OCI-LY3 (cell line): ENCODE results near the gene SPARCL1.
"Not testable (repeated sequence)": the region's sequence is repeated elsewhere in the genome, so short reads cannot be mapped to it uniquely, and the experiment has no call there.

Experiments used
- H2AFZ ChIP-seq: fragments of 200-600, 300-600 bp; shearing (Covaris generic); 2 replicates; pipeline ENCODE4 v1.6.0; 2014; ENCODE audit warnings: antibody characterized with exemption, low read depth, low read length
- H3K27ac ChIP-seq: fragments of 200-600, 300-600 bp; sonication (generic); 2 replicates; pipeline ENCODE4 v1.5.1; 2014; ENCODE audit warnings: mild to moderate bottlenecking, low read length, moderate library complexity, mixed read lengths
- H3K27me3 ChIP-seq: fragments of 200-600, 300-600 bp; sonication (generic); 2 replicates; pipeline ENCODE4 v1.6.1; 2014; ENCODE audit warnings: low read depth, low read length, mixed read lengths
- H3K36me3 ChIP-seq: fragments of 200-600, 300-600 bp; sonication (generic); replicated peaks from 2 replicates; pipeline ENCODE3; 2014; ENCODE audit warnings: low read depth, low read length, mixed read lengths
- H3K4me1 ChIP-seq: fragments of 300-600, 200-600 bp; sonication (generic); 2 replicates; pipeline ENCODE4 v1.6.1; 2014; ENCODE audit warnings: low read length, mixed read lengths
- H3K4me2 ChIP-seq: fragments of 200-600, 300-600 bp; sonication (generic); 2 replicates; pipeline ENCODE4 v1.6.1; 2014; ENCODE audit warnings: low read length, mixed read lengths
- H3K4me3 ChIP-seq: fragments of 300-600, 200-600 bp; sonication (generic); 2 replicates; pipeline ENCODE4 v1.5.1; 2014; ENCODE audit warnings: antibody characterized with exemption, mild to moderate bottlenecking, low read length, moderate library complexity
- H3K79me2 ChIP-seq: fragments of 300-600, 200-600 bp; shearing (Covaris generic); 2 replicates; pipeline ENCODE4 v1.6.1; 2014; ENCODE audit warnings: mild to moderate bottlenecking, low read length, mixed read lengths
- H3K9ac ChIP-seq: fragments of 300-600, 200-600 bp; shearing (Covaris generic); 2 replicates; pipeline ENCODE4 v1.6.0; 2014; ENCODE audit warnings: mild to moderate bottlenecking, low read length, moderate library complexity
- H3K9me3 ChIP-seq: fragments of 200-600, 300-600 bp; shearing (Covaris generic); 2 replicates; pipeline ENCODE4 v1.6.1; 2014; ENCODE audit warnings: low read length, mixed read lengths; ENCODE audit not compliant: insufficient read depth
- H4K20me1 ChIP-seq: fragments of 200-600, 300-600 bp; sonication (generic); 2 replicates; pipeline ENCODE4 v1.6.1; 2016; ENCODE audit warnings: low read length, mixed read lengths; ENCODE audit not compliant: insufficient read depth
- EZH2phosphoT487 ChIP-seq: fragments of 200-600 bp; shearing (Covaris generic); IDR thresholded peaks from 2 replicates; pipeline ENCODE4 v1.6.1; 2018; ENCODE audit warnings: antibody characterized with exemption, mixed run types, low read depth
- TF ChIP-seq, protein P1 (sequence below): fragments of 200-600, 300-600 bp; sonication (generic); IDR thresholded peaks from 2 replicates; pipeline ENCODE4 v1.5.1; 2014; ENCODE audit warnings: antibody characterized with exemption, low read length, low read depth

Gene SPARCL1, protein sequence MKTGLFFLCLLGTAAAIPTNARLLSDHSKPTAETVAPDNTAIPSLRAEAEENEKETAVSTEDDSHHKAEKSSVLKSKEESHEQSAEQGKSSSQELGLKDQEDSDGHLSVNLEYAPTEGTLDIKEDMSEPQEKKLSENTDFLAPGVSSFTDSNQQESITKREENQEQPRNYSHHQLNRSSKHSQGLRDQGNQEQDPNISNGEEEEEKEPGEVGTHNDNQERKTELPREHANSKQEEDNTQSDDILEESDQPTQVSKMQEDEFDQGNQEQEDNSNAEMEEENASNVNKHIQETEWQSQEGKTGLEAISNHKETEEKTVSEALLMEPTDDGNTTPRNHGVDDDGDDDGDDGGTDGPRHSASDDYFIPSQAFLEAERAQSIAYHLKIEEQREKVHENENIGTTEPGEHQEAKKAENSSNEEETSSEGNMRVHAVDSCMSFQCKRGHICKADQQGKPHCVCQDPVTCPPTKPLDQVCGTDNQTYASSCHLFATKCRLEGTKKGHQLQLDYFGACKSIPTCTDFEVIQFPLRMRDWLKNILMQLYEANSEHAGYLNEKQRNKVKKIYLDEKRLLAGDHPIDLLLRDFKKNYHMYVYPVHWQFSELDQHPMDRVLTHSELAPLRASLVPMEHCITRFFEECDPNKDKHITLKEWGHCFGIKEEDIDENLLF

DNA sequence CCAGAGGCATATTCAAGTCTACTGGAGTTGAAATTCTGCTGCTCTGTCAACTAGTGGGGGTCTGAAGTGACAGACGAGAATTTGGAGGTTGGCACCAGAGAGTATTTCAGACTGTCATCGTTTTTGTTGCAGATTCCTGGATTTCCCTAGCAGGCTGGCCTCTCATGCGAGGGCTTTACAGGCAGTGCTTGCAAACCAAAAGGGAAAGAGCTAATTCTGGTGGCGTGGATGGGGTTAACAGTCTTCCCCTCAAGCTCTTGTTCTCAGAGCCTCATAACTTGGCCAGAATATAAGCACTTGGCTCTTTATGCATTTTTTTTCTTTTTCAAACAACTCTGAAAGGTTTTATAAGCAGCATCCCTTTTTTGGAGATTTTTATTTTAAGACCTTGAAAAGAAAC lies at the start of gene SPARCL1:
Gene SPARCL1 (minus strand): TSS at position 190 of the 400 bp plus-strand sequence. CDS start 29,802 bp downstream, outside the sequence.
- H3K9me3 ChIP-seq, result 0 out of 2 replicates have a peak, but pooled peaks cover 2% of the 10 kb centered on the region
- TF ChIP-seq EZH2phosphoT487, result no peak
- TF ChIP-seq, protein P1, sequence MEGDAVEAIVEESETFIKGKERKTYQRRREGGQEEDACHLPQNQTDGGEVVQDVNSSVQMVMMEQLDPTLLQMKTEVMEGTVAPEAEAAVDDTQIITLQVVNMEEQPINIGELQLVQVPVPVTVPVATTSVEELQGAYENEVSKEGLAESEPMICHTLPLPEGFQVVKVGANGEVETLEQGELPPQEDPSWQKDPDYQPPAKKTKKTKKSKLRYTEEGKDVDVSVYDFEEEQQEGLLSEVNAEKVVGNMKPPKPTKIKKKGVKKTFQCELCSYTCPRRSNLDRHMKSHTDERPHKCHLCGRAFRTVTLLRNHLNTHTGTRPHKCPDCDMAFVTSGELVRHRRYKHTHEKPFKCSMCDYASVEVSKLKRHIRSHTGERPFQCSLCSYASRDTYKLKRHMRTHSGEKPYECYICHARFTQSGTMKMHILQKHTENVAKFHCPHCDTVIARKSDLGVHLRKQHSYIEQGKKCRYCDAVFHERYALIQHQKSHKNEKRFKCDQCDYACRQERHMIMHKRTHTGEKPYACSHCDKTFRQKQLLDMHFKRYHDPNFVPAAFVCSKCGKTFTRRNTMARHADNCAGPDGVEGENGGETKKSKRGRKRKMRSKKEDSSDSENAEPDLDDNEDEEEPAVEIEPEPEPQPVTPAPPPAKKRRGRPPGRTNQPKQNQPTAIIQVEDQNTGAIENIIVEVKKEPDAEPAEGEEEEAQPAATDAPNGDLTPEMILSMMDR, result no peak
- H3K4me1 ChIP-seq, result peaks cover 5% of the 10 kb centered on the region; the same call in 1 of the 2 replicates
- no peaks in the 10 kb centered on the region for H3K36me3 ChIP-seq
- no peak within 1 kb of the TSS for H2AFZ ChIP-seq
- H3K4me3 ChIP-seq, result no peak within 1 kb of the TSS
- no peaks in the 10 kb centered on the region for H3K27me3 ChIP-seq
- H3K9ac ChIP-seq, result no peak within 1 kb of the TSS
- H4K20me1 ChIP-seq, result no peaks in the 10 kb centered on the region
- H3K4me2 ChIP-seq, result no peak within 1 kb of the TSS
- H3K27ac ChIP-seq, result no peak within 1 kb of the TSS
- H3K79me2 ChIP-seq, result no peaks in the 10 kb centered on the region

DNA sequence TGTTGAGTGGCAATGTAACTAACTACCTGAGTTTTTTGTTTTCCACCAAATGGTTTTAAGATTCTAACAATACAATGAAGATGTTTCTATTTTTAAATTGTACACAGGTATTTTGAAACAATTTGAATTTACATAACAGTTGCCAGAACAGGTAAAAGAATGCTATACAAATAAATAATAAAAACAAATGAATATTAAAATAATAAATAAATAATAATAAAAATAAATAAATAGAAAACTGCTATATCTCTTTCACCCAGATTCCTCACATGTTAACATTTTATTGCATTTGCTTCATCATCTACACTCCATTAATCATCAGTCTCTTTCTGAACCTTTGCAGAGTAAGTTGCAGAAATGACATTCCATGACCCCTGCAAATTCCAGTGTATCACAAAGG lies 46.8 kb upstream of the SPARCL1 start:
- no peak overlapping the region for H3K4me3 ChIP-seq
- H3K4me2 ChIP-seq, result no peak overlapping the region
- H3K36me3 ChIP-seq, result no peaks in the 10 kb centered on the region
- no peak overlapping the region for H2AFZ ChIP-seq
- H3K27ac ChIP-seq, result no peak overlapping the region
- H3K27me3 ChIP-seq, result 0 out of 2 replicates have a peak, but pooled peaks cover 4% of the 10 kb centered on the region
- H3K79me2 ChIP-seq, result no peaks in the 10 kb centered on the region
- TF ChIP-seq, protein P1, result no peak
- TF ChIP-seq EZH2phosphoT487, result no peak
- H3K4me1 ChIP-seq, result no peaks in the 10 kb centered on the region
- H4K20me1 ChIP-seq, result no peaks in the 10 kb centered on the region
- no peak overlapping the region for H3K9ac ChIP-seq
- no peaks in the 10 kb centered on the region for H3K9me3 ChIP-seq

DNA sequence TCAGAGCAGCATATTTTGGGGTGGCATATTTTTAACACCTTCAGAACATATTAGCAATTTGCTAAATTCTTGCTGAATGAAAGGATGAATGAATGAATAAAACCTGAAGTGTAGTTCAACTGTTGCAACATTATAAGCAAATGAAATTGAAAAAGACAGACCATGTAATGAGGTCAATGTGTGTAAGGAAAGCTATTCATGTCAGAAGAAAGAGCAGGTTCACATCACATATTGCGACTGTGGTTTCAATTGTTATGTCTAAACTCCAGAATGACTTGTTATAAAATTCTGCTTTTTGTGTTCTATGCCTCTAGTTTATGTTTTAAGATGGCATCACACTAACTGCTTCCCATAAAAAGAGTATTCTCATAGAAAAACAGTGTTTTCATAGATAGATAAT lies 46.2 kb upstream of the SPARCL1 start:
- Histone ChIP-seq H3K9me3 (no peaks in the 10 kb centered on the region), H3K79me2 (no peaks in the 10 kb centered on the region), H3K4me3 (no peak overlapping the region), H3K27me3 (0 out of 2 replicates have a peak, but pooled peaks cover 4% of the 10 kb centered on the region), H3K36me3 (no peaks in the 10 kb centered on the region), H4K20me1 (no peaks in the 10 kb centered on the region), H3K9ac (no peak overlapping the region), H3K4me1 (no peaks in the 10 kb centered on the region), H3K4me2 (no peak overlapping the region), H3K27ac (no peak overlapping the region), H2AFZ (no peak overlapping the region)
- no peak for TF ChIP-seq EZH2phosphoT487
- TF ChIP-seq, protein P1, result no peak

DNA sequence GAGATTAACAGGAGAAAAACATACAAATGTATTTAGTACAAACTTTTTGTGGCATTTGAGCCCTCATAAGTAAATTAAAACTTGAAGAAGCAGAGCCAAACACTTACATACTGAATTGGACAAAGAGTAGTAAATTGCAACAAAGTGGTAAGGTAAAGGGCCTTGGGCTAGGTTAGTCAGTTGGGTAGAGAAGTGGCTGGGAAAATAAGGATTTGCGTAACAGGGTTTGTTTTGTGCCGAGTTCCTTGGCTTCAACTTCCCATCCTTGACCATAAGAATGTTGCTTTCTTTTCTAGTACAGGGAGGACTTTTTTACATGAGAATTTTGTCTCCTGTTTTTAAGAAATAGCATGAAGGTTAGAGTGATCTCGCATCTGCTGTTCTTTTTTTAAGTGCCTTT lies 45.8 kb upstream of the SPARCL1 start:
- Histone ChIP-seq H3K9me3 (no peaks in the 10 kb centered on the region), H3K36me3 (no peaks in the 10 kb centered on the region), H4K20me1 (no peaks in the 10 kb centered on the region), H3K79me2 (no peaks in the 10 kb centered on the region), H2AFZ (no peak overlapping the region), H3K4me3 (no peak overlapping the region), H3K4me1 (no peaks in the 10 kb centered on the region), H3K4me2 (no peak overlapping the region), H3K27ac (no peak overlapping the region), H3K9ac (no peak overlapping the region), H3K27me3 (0 out of 2 replicates have a peak, but pooled peaks cover 4% of the 10 kb centered on the region)
- TF ChIP-seq, protein P1, result no peak
- no peak for TF ChIP-seq EZH2phosphoT487

DNA sequence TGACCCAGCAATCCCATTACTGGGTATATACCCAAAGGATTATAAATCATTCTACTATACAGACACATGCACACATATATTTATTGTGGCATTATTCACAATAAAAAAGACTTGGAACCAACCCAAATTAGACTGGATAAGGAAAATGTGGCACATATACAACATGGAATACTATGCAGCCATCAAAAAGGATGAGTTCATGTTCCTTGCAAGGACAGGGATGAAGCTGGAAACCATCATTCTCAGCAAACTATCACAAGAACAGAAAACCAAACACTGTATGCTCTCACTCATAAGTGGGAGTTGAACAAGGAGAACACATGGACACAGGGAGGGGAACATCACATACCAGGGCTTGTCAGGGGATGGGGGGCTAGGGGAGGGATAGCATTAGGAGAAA lies 45.2 kb upstream of the SPARCL1 start:
- H3K9ac ChIP-seq, H3K79me2 ChIP-seq, H3K27me3 ChIP-seq, H3K4me3 ChIP-seq, H3K36me3 ChIP-seq, H4K20me1 ChIP-seq, H2AFZ ChIP-seq, H3K9me3 ChIP-seq, H3K27ac ChIP-seq, H3K4me1 ChIP-seq, H3K4me2 ChIP-seq: not testable (repeated sequence)
